Measurements from ENCODE around the gene WNK1.
A peak's percentile ranks its signal among the peaks of the same experiment; 100 is the strongest.

WNK1 gene

GRCh38 chr12:884746-885414 lies 132.5 kb downstream of the WNK1 start:
- no peak overlapping the region for H3K9ac ChIP-seq
- H4K20me1 ChIP-seq = peaks cover 0 to 41% (median 0%) of the 10 kb centered on the region in 11 experiments; a peak in 6 of 22 replicates
- H3K27ac ChIP-seq = no peak overlapping the region
- no peak overlapping the region for H3K4me3 ChIP-seq
- no peak for TF ChIP-seq Cebpa-rat (IDR thresholded peaks at IDR 0.05)
- no peaks in the 10 kb centered on the region for H3K27me3 ChIP-seq
- H3K4me2 ChIP-seq = no peak overlapping the region
- peaks cover 99 to 100% (median 100%) of the 10 kb centered on the region in 11 experiments for H3K36me3 ChIP-seq
- H3K4me1 ChIP-seq = no peaks in the 10 kb centered on the region
- H3K9me3 ChIP-seq (replicated peaks in 1 of 11) = no peaks in the 10 kb centered on the region

- no peak overlapping the region for H3K4me2 ChIP-seq
- peaks cover 0 to 36% (median 0%) of the 10 kb centered on the region in 11 experiments; a peak in 6 of 22 replicates for H4K20me1 ChIP-seq
- no peak overlapping the region for H3K27ac ChIP-seq
- no peaks in the 10 kb centered on the region for H3K9me3 ChIP-seq (replicated peaks in 1 of 11)
- H3K4me3 ChIP-seq = no peak overlapping the region
- no peak overlapping the region for H3K9ac ChIP-seq
- TF ChIP-seq Cebpa-rat (IDR thresholded peaks at IDR 0.05) = no peak
- no peaks in the 10 kb centered on the region for H3K27me3 ChIP-seq
- H3K4me1 ChIP-seq = no peaks in the 10 kb centered on the region
- H3K36me3 ChIP-seq = peaks cover 98 to 100% (median 100%) of the 10 kb centered on the region in 11 experiments
These were observed 133.3 kb downstream of the WNK1 start for GRCh38 chr12:885701-886100.

DNA sequence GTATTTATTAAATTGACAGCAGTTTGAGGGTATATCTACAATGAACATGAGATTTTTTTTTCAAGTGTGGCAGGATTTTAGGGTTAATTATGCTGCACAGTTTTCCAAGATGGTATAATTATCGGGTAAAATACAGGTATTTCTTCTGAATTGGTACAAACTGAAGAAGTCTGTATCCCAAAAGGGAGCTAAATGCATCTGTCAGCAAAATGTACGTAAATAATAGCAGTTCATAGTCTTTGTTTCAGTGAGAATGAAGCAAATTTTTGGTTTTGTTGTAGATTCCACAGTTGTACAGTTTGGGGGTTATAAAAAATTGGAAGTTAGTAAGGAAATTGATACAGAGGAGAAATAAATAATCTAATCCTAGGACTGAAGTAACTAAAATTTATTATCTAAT lies 133.8 kb downstream of the WNK1 start:
- no peak overlapping the region for H3K9ac ChIP-seq
- H3K4me2 ChIP-seq = no peak overlapping the region
- H3K9me3 ChIP-seq (replicated peaks in 1 of 11) = no peaks in the 10 kb centered on the region
- TF ChIP-seq Cebpa-rat (IDR thresholded peaks at IDR 0.05) = no peak
- H4K20me1 ChIP-seq = peaks cover 0 to 37% (median 0%) of the 10 kb centered on the region in 11 experiments; a peak in 5 of 22 replicates
- H3K27me3 ChIP-seq = no peaks in the 10 kb centered on the region
- no peak overlapping the region for H3K4me3 ChIP-seq
- H3K4me1 ChIP-seq = no peaks in the 10 kb centered on the region
- peaks cover 98 to 100% (median 100%) of the 10 kb centered on the region in 11 experiments for H3K36me3 ChIP-seq
- no peak overlapping the region for H3K27ac ChIP-seq

DNA sequence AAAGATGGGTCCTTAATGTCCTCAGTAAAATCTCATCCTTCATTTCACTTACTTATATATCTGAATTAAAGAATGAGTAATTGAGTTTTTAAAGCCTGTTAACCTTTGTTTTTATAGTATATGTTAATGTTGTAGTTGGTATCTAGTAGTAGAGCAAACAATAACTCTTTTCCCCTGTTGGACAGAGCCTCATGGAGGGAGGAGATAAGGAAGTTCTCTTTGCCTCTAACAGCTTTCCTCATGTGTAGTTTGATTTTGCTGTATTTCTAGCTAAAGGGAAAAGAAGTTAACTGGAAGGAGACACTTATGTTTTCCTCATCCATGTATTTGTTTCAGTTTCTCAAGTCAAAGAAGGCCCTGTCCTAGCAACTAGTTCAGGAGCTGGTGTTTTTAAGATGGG lies 141.8 kb downstream of the WNK1 start:
- Histone ChIP-seq H3K4me3 (no peak overlapping the region), H3K9ac (no peak overlapping the region), H4K20me1 (peaks cover 0 to 56% (median 0%) of the 10 kb centered on the region in 11 experiments; a peak in 5 of 22 replicates), H3K27ac (no peak overlapping the region), H3K4me1 (no peaks in the 10 kb centered on the region), H3K9me3 (replicated peaks in 1 of 11) (no peaks in the 10 kb centered on the region), H3K36me3 (peaks cover 95 to 100% (median 99%) of the 10 kb centered on the region in 11 experiments), H3K4me2 (no peak overlapping the region), H3K27me3 (no peaks in the 10 kb centered on the region)
- no peak for TF ChIP-seq Cebpa-rat (IDR thresholded peaks at IDR 0.05)

GRCh38 chr12:896031-896430 lies 143.7 kb downstream of the WNK1 start:
- no peak for TF ChIP-seq Cebpa-rat (IDR thresholded peaks at IDR 0.05)

GRCh38 chr12:897386-897785 lies 145.0 kb downstream of the WNK1 start:
- Histone ChIP-seq H3K9ac (no peak overlapping the region), H3K4me2 (no peak overlapping the region), H3K4me1 (peaks cover 2 to 10% (median 5%) of the 10 kb centered on the region in 10 experiments; a peak in 19 of 20 replicates), H4K20me1 (peaks cover 0 to 79% (median 0%) of the 10 kb centered on the region in 11 experiments; a peak in 6 of 22 replicates), H3K4me3 (no peak overlapping the region), H3K27ac (no peak overlapping the region), H3K36me3 (peaks cover 97 to 100% (median 99%) of the 10 kb centered on the region in 11 experiments), H3K9me3 (replicated peaks in 1 of 11) (no peaks in the 10 kb centered on the region), H3K27me3 (no peaks in the 10 kb centered on the region)
- TF ChIP-seq Cebpa-rat (IDR thresholded peaks at IDR 0.05) = no peak

More at GRCh38 chr12:896031-896430, 143.7 kb downstream of the WNK1 start:
- no peak overlapping the region for H3K4me2 ChIP-seq
- peaks cover 0 to 70% (median 0%) of the 10 kb centered on the region in 11 experiments; a peak in 6 of 22 replicates for H4K20me1 ChIP-seq
- no peaks in the 10 kb centered on the region for H3K4me1 ChIP-seq
- H3K27ac ChIP-seq = no peak overlapping the region
- H3K9ac ChIP-seq = no peak overlapping the region
- no peak overlapping the region for H3K4me3 ChIP-seq
- no peaks in the 10 kb centered on the region for H3K9me3 ChIP-seq (replicated peaks in 1 of 11)
- no peaks in the 10 kb centered on the region for H3K27me3 ChIP-seq
- H3K36me3 ChIP-seq = peaks cover 96 to 100% (median 99%) of the 10 kb centered on the region in 11 experiments

DNA sequence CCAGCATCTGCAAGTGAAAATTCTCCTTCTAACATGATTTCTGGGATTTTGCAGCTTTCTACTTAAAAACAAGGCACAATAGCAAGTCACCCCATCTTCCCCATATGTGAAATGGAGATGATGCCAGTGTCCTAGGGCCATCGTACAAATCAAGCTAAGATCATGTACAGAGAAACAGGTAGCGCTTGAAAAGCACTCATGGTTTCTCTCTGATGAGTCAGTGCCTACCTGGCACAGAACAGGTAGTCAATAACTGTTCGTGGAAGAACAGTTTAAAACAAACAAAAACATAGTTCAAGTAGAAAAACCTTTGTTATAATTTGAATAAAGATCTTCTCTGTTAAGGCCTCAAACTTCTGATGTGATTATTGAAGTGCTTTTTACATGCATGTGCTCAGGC lies 150.2 kb downstream of the WNK1 start:
- peaks cover 73 to 95% (median 83%) of the 10 kb centered on the region in 11 experiments for H3K36me3 ChIP-seq
- H3K27me3 ChIP-seq = no peaks in the 10 kb centered on the region
- no peaks in the 10 kb centered on the region for H3K9me3 ChIP-seq (replicated peaks in 1 of 11)
- peak overlapping the region in 5 of 11 experiments; percentile 6 to 85 (median 83); a peak in 4 of 22 replicates for H3K27ac ChIP-seq
- peak overlapping the region; percentile 82 to 94 (median 88); a peak in 20 of 22 replicates for H3K4me2 ChIP-seq
- no peak overlapping the region for H3K4me3 ChIP-seq
- peak overlapping the region in 2 of 11 experiments; percentile 9 to 51; a peak in 1 of 22 replicates for H3K9ac ChIP-seq
- H4K20me1 ChIP-seq = peaks cover 0 to 100% (median 23%) of the 10 kb centered on the region in 11 experiments; a peak in 18 of 22 replicates
- TF ChIP-seq Cebpa-rat (IDR thresholded peaks at IDR 0.05) = no peak
- H3K4me1 ChIP-seq = peaks cover 46 to 62% (median 57%) of the 10 kb centered on the region in 10 experiments

- H3K27me3 ChIP-seq = no peaks in the 10 kb centered on the region
- H3K27ac ChIP-seq = peak overlapping the region in 6 of 11 experiments; percentile 6 to 85 (median 79); a peak in 7 of 22 replicates
- H3K36me3 ChIP-seq = peaks cover 73 to 95% (median 83%) of the 10 kb centered on the region in 11 experiments
- H3K4me1 ChIP-seq = peaks cover 46 to 62% (median 60%) of the 10 kb centered on the region in 10 experiments
- no peaks in the 10 kb centered on the region for H3K9me3 ChIP-seq (replicated peaks in 1 of 11)
- no peak for TF ChIP-seq Cebpa-rat (IDR thresholded peaks at IDR 0.05)
- H3K4me3 ChIP-seq = no peak overlapping the region
- H4K20me1 ChIP-seq = peaks cover 0 to 100% (median 23%) of the 10 kb centered on the region in 11 experiments; a peak in 18 of 22 replicates
- peak overlapping the region in 2 of 11 experiments; percentile 9 to 51; a peak in 2 of 22 replicates for H3K9ac ChIP-seq
- peak overlapping the region; percentile 82 to 94 (median 88) for H3K4me2 ChIP-seq
These were observed 150.7 kb downstream of the WNK1 start for GRCh38 chr12:903055-903454.

- Histone ChIP-seq H3K36me3 (peaks cover 71 to 95% (median 83%) of the 10 kb centered on the region in 11 experiments), H3K4me1 (peaks cover 46 to 65% (median 62%) of the 10 kb centered on the region in 10 experiments)
These were observed 151.6 kb downstream of the WNK1 start for GRCh38 chr12:904010-904414.

More at GRCh38 chr12:904010-904414, 151.6 kb downstream of the WNK1 start:
- no peaks in the 10 kb centered on the region for H3K9me3 ChIP-seq (replicated peaks in 1 of 11)
- no peak overlapping the region for H3K4me3 ChIP-seq
- peak overlapping the region; percentile 82 to 94 (median 88) for H3K4me2 ChIP-seq
- no peak for TF ChIP-seq Cebpa-rat (IDR thresholded peaks at IDR 0.05)
- H3K27me3 ChIP-seq = no peaks in the 10 kb centered on the region
- peak overlapping the region in 8 of 11 experiments; percentile 73 to 85 (median 80); a peak in 14 of 22 replicates for H3K27ac ChIP-seq
- H4K20me1 ChIP-seq = peaks cover 0 to 98% (median 25%) of the 10 kb centered on the region in 11 experiments; a peak in 18 of 22 replicates
- peak overlapping the region in 8 of 11 experiments; percentile 3 to 77 (median 62); a peak in 10 of 22 replicates for H3K9ac ChIP-seq
